AG10803 (cell line): ENCODE measurements around the gene SNAP25.
A peak's percentile ranks its signal among the peaks of the same experiment; 100 is the strongest.

Experiments
- DNase-seq: peaks from one replicate; pipeline ENCODE4 v3.0.0; 2010; ENCODE audit warnings: low read depth
- H3K4me3 ChIP-seq: 2 replicates; pipeline ENCODE4 v1.5.1; 2011; ENCODE audit warnings: mild to moderate bottlenecking, low read length, control low read depth
- TF ChIP-seq, protein P1 (sequence below): conservative IDR thresholded peaks from 2 replicates; pipeline ENCODE4 v1.5.1; 2011; ENCODE audit warnings: mild to moderate bottlenecking, low read length, control low read depth, inconsistent platforms

Gene SNAP25

DNA sequence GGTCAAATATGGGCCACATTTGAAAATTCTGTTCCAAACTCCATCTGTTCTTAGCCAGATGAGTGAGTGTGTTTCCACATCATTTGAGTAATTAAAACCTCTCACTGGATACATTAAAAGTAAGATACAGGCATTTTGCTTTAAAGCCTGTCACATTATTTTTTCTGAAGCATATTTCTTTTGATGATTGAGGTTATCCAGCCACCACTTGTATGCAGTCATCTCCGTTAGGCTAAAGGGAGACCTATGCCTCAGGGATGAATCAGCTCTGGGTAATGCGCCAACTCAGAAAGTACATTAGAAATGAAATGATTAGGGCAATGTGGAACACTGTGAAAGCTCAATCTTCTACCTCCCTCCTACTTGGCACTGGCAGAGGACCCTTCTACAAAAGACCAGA is 90.7 kb downstream of the SNAP25 start:
- TF ChIP-seq, protein P1, sequence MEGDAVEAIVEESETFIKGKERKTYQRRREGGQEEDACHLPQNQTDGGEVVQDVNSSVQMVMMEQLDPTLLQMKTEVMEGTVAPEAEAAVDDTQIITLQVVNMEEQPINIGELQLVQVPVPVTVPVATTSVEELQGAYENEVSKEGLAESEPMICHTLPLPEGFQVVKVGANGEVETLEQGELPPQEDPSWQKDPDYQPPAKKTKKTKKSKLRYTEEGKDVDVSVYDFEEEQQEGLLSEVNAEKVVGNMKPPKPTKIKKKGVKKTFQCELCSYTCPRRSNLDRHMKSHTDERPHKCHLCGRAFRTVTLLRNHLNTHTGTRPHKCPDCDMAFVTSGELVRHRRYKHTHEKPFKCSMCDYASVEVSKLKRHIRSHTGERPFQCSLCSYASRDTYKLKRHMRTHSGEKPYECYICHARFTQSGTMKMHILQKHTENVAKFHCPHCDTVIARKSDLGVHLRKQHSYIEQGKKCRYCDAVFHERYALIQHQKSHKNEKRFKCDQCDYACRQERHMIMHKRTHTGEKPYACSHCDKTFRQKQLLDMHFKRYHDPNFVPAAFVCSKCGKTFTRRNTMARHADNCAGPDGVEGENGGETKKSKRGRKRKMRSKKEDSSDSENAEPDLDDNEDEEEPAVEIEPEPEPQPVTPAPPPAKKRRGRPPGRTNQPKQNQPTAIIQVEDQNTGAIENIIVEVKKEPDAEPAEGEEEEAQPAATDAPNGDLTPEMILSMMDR, result no peak
- DNase-seq, result peak; percentile 91
- no peak overlapping the region for H3K4me3 ChIP-seq

DNA sequence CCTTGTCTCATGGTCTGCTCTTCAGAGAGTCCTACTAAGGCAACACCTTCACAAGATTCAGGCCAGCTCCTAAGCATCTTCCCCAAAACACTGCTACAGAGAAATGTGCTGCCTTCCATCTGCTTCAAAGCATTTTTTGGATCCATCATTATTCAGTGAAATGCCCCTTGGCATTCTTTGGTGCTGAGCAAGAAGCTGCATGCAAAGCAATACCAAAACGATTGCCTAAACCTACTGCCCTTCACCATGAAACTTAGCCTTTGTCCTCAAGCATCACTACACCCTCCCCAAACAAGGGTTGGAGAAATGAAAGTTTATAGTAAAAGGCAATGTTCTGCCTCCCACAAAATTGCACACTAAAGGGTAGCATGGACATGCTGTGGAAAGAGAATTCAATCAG is 93.5 kb downstream of the SNAP25 start:
- DNase-seq, result peak; percentile 62
- TF ChIP-seq, protein P1, result no peak
- H3K4me3 ChIP-seq, result no peak overlapping the region

DNA sequence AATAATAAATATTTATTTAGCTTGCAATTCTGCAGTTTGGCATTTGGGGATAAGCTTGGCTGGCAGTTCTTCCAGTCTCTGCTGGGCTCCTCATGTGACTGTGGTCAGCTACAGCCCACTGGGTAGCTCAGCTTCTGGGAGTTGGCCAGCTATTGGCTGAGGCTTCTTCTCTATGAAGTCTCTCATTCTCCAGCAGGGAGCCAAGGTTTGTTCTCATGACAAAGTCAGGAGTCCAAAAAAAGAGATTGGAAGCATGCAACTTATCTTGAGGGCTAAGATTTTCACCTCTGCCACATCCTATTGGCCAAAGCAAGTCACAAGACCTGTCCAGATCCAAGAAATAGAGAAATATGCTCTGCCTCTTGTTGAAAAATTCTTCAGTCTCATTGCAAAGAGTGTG is 94.6 kb downstream of the SNAP25 start:
- no peak for DNase-seq
- TF ChIP-seq, protein P1, result no peak
- H3K4me3 ChIP-seq, result no peak overlapping the region

DNA sequence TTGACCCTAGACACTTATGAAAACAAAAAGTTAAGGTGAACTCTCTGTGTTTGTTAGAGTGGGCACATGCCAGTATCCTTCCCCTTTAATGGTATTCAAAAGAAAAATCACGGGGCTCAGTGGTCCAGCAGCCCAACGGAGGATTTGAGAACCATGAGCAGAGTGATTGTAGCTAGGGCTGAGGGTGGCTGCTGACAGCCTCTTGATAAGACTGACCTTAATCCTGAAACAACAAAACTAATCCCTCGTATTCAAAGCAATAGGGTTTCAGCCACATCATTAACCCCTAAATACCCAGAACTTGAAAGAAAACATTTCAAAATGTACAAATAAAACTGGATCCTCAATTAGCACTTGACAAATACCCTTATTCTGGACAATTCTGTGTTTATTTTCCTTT is 95.1 kb downstream of the SNAP25 start:
- DNase-seq, result no peak
- TF ChIP-seq, protein P1, result no peak
- no peak overlapping the region for H3K4me3 ChIP-seq

DNA sequence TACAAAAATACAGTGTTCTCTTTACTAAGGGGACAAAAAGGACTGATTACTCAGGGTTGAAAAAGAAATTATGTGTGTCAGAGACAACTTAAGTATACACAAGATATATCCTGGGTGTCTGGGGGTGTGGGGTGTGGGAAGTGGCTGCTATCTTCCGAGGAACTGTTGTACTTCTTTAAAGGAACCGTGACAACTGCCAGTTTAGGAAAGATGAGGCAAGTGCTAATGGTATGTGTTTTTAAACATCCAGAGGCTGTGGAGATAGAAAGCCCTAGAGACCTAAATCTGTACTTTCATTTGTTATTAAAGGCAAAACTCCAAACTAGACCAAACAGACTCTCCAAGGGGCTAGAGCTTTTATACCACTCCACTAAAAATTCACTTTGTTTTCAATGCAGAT is 95.6 kb downstream of the SNAP25 start:
- H3K4me3 ChIP-seq, result no peak overlapping the region
- DNase-seq, result no peak

DNA sequence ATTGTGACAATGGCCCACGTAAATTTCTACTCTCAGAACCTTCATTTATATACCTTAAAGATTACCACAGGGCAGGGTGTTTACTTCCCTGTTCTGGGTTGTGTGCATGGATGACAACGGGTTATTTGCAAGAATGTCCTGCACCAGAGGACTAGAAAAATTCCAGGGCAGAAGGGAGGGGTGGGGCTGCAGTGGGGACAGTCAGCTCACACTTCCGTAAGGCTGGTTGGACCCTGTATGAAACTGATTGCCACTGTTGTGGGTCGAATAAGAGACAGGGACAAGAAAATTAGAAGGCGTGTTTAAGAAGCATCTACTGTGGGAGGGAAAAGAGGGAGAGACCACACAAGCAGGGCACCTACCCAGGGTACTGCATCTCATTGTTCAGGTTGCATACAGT is 96.5 kb downstream of the SNAP25 start:
- TF ChIP-seq, protein P1, result no peak
- no peak overlapping the region for H3K4me3 ChIP-seq
- DNase-seq, result no peak

More for the DNA sequence above, 95.6 kb downstream of the SNAP25 start:
- TF ChIP-seq, protein P1, result no peak

DNA sequence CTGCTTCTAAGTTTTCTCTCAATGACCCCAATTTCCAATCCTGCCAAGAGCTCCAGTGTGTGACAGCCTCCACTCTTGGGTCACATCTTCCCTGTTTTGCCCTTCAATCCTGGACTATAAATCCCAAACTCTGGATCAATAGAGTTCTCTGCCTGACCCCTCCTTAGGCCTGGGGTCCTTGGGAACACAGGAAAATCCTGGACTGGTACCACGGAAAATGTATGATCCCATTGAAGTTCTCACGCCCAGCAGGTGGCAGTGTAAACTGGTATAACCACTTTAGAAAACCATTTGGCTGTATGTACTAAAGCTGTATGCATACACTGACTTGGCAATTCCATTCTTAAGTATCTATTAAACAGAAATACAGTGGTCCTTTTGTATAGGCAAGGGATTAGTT is 98.0 kb downstream of the SNAP25 start:
- no peak for DNase-seq
- H3K4me3 ChIP-seq, result no peak overlapping the region
- TF ChIP-seq, protein P1, result peak; percentile 5; the same call in 1 of the 2 replicates
